Tibial artery (tissue), 4 donors: ENCODE measurements around the gene MACROD2.

ENCODE experiments used
- DNase-seq, 2 donors: peaks; one replicate each; pipeline ENCODE4 v3.0.0-alpha.2; 2019
- H3K27ac ChIP-seq, 2 donors: fragments of 200-600 bp; sonication (generic) in 1 of 2; 1 replicate in 1 of 2; 2 replicates in 1 of 2; pipeline ENCODE4 v1.5.1; 2018 to 2019; ENCODE audit warnings: mild to moderate bottlenecking in 1 of 2
- H3K27me3 ChIP-seq, 2 donors: fragments of 200-600 bp; sonication (generic) in 1 of 2; one replicate each; pipeline versions ENCODE4 v1.5.1 to v1.6.0; 2016 to 2019
- H3K36me3 ChIP-seq, 3 donors: fragments of 200-600 bp; sonication (generic) in 2 of 3; one replicate each; pipeline ENCODE4 v1.5.1; 2016 to 2019; ENCODE audit warnings: mild to moderate bottlenecking in 2 of 3
- H3K4me1 ChIP-seq, 4 donors: fragments of 200-600 bp; sonication (generic) in 2 of 4; 1 replicate in 3 of 4; 2 replicates in 1 of 4; pipeline ENCODE4 v1.5.1; 2016 to 2019
- H3K4me3 ChIP-seq, 2 donors: fragments of 200-600 bp; sonication (generic) in 1 of 2; 1 replicate in 1 of 2; 2 replicates in 1 of 2; pipeline ENCODE4 v1.5.1; 2018 to 2019; ENCODE audit warnings: mild to moderate bottlenecking in 2 of 2
- H3K9me3 ChIP-seq, 3 donors: fragments of 200-600 bp; sonication (generic) in 1 of 3; one replicate each; pipeline ENCODE4 v1.5.1; 2016 to 2019
- intact Hi-C: fragments of 100-400 bp; cut with DNase I; formaldehyde crosslinking; loops from one replicate; pipeline ENCODE4 v1.15.0; 2023; ENCODE audit warnings: low total_unique reads
- TF ChIP-seq, protein P1 (sequence below), 2 experiments: fragments of 200-600 bp in 1 of 2; fragments of 450-650 bp in 1 of 2; IDR thresholded peaks; one replicate each; pipeline ENCODE4 v1.5.1; 2017 to 2019; ENCODE audit warnings: antibody characterized with exemption in 2 of 2, mild to moderate bottlenecking in 1 of 2, moderate library complexity in 1 of 2

The MACROD2 gene

DNA sequence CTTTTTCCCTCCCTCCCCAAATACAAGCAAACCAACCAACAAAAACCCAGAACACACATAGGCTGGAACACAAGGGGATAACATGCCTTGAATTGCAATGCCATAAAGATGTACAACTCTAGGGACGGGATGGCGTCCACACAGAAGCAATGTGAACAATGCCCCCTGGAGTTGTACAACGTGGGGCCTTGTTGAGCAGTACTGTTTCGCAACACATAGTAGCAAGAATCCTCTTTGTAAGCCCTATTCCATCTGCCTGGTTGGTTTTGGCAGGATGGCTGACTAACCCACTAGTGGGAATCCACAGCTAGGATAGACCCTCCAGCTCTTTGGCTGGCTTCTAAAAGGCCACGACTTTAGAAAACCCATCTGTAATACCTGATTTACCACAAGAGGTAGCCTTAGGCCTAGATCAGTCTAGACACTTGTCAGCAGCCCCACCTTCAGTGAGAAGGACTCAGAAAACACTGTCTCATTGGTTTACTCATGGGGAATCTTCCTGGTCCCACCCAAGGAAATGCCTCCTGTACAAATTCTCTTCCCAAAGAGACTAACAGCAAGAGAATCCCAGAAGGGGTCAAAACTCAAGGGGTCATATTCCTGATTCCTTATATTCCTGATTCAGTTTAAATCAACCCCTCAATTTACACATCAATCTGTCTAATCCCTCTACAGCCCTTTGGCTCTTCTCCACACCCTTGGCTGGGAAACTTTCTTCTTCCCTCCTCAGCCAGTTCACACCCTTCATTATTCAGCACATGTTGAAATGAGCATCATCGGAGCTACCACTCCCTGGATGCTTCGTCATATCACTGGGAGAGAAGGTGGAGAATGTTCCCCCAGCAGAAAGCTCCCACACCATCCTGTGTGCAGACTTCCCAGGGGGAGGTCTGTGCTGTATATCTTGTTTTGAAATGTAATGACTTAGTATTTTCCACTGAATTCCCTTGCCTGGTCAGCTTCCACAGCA is 964.5 kb downstream of the MACROD2 start:
- intact Hi-C loops = no loop called here
- no peak overlapping the region for H3K27ac ChIP-seq
- no peaks in the 10 kb centered on the region for H3K4me1 ChIP-seq
- no peaks in the 10 kb centered on the region for H3K36me3 ChIP-seq
- DNase-seq = no peak
- no peak overlapping the region for H3K4me3 ChIP-seq
- no peaks in the 10 kb centered on the region for H3K9me3 ChIP-seq
- H3K27me3 ChIP-seq = no peaks in the 10 kb centered on the region
- TF ChIP-seq, protein P1, sequence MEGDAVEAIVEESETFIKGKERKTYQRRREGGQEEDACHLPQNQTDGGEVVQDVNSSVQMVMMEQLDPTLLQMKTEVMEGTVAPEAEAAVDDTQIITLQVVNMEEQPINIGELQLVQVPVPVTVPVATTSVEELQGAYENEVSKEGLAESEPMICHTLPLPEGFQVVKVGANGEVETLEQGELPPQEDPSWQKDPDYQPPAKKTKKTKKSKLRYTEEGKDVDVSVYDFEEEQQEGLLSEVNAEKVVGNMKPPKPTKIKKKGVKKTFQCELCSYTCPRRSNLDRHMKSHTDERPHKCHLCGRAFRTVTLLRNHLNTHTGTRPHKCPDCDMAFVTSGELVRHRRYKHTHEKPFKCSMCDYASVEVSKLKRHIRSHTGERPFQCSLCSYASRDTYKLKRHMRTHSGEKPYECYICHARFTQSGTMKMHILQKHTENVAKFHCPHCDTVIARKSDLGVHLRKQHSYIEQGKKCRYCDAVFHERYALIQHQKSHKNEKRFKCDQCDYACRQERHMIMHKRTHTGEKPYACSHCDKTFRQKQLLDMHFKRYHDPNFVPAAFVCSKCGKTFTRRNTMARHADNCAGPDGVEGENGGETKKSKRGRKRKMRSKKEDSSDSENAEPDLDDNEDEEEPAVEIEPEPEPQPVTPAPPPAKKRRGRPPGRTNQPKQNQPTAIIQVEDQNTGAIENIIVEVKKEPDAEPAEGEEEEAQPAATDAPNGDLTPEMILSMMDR (IDR thresholded peaks at IDR 0.05) = no peak

DNA sequence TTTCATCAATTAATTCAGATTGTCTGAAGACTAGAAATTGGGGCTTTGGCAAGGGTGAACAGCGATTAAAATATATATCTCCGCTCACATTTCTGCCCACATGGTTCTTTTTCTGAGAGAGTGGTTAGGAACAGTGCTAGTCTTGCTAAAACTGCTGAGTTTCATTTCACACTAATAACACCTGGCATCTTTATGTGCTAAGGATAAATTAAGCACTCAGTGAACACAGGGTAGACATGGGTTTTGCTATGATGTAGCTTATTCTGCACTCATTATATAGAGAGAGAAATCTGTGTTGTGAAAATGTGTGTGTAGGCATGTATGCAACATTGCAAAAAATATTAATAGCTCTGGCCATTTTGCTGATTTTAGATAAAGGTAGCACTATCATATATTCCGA is 965.5 kb downstream of the MACROD2 start:
- intact Hi-C loops = no loop called here

DNA sequence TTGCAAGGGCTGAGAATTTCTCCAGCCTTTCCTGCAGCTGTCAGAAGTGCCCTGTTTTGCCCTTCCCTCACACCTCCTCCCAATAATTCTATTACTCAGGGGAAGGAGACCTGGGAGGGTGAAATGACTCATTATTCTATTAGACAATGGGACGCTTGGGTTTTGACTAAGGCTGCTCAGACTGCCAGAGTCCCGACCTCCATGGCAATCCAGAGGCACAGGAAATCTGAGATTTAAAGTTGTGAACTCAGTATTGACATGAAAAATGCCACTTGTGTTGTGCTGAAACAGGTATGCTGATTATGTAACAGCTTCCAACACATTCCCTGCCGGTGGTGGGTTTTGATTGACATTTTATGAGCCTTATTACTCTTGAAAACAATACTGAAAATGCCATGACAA is 967.9 kb downstream of the MACROD2 start:
- TF ChIP-seq, protein P1 (IDR thresholded peaks at IDR 0.05) = no peak
- intact Hi-C loops = no loop called here
- no peaks in the 10 kb centered on the region for H3K27me3 ChIP-seq

More for the DNA sequence above, 965.5 kb downstream of the MACROD2 start:
- Histone ChIP-seq H3K4me3 (no peak overlapping the region), H3K27ac (no peak overlapping the region), H3K36me3 (no peaks in the 10 kb centered on the region), H3K27me3 (no peaks in the 10 kb centered on the region), H3K9me3 (no peaks in the 10 kb centered on the region), H3K4me1 (no peaks in the 10 kb centered on the region)
- TF ChIP-seq, protein P1 (IDR thresholded peaks at IDR 0.05) = no peak
- DNase-seq = no peak

DNA sequence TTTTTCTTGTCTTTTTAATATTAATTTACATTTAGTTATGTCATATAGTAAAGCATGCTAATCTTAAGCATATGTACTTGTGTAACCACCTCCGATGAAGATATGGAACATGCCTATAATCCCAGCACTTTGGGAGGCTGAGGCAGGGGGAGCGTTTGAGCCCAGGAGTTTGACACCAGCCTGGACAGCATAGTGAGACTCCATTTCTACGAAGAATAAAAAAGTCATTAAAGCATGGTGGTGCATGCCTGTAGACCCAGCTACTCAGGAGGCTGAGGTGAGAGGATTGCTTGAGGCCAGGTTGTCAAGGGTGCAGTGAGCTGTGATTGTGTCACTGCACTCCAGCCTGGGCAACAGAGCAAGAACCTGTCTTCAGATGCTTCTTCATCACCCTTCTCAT is 970.9 kb downstream of the MACROD2 start:
- Histone ChIP-seq H3K27me3 (no peaks in the 10 kb centered on the region), H3K9me3 (no peaks in the 10 kb centered on the region), H3K36me3 (no peaks in the 10 kb centered on the region), H3K27ac (no peak overlapping the region), H3K4me3 (no peak overlapping the region), H3K4me1 (no peaks in the 10 kb centered on the region)
- intact Hi-C loops = no loop called here
- TF ChIP-seq, protein P1 (IDR thresholded peaks at IDR 0.05) = no peak
- no peak for DNase-seq

More for the DNA sequence above, 967.9 kb downstream of the MACROD2 start:
- H3K9me3 ChIP-seq = no peaks in the 10 kb centered on the region
- H3K27ac ChIP-seq = no peak overlapping the region
- DNase-seq = no peak
- no peak overlapping the region for H3K4me3 ChIP-seq
- H3K36me3 ChIP-seq = no peaks in the 10 kb centered on the region
- no peaks in the 10 kb centered on the region for H3K4me1 ChIP-seq

DNA sequence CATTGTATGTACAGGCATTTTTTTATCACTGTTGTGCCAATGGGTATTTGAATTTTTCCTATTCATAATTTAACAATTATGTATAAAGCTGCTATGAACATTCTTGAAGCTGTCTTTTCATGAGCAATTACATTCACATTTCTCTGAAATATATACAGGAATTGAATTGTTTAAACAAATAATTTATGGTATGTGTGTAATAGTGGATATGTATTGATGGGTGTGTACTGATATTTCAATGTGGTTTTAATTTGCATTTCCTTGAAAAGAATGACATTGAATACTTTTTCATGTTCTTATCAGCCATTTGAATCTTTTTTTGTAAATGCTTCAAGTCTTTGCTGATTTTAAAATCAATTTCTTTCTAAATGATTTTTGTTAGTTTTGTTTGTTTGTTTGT is 971.5 kb downstream of the MACROD2 start:
- H3K9me3 ChIP-seq = no peaks in the 10 kb centered on the region
- TF ChIP-seq, protein P1 (IDR thresholded peaks at IDR 0.05) = no peak
- H3K4me3 ChIP-seq = no peak overlapping the region
- H3K27ac ChIP-seq = no peak overlapping the region
- H3K27me3 ChIP-seq = no peaks in the 10 kb centered on the region
- H3K4me1 ChIP-seq = no peaks in the 10 kb centered on the region
- no peaks in the 10 kb centered on the region for H3K36me3 ChIP-seq
- DNase-seq = no peak
- intact Hi-C loops = no loop called here
